Osteoblast (primary cell): ENCODE measurements around the gene APBA2. TPM values are rescaled to one million over a fixed set of nuclear protein-coding genes. Genes with fewer than 3 reads are reported as not detected.

Experiments used
- DNase-seq: peaks from one replicate; pipeline ENCODE4 v3.0.0; 2011; ENCODE audit warnings: low spot score, mixed read lengths; ENCODE audit not compliant: insufficient read length; ENCODE audit errors: missing footprints
- H2AFZ ChIP-seq: 2 replicates; pipeline ENCODE4 v1.6.0; 2011; ENCODE audit warnings: mild to moderate bottlenecking, low read length
- H3K27ac ChIP-seq: 2 replicates; pipeline ENCODE4 v1.5.1; 2011; ENCODE audit warnings: mild to moderate bottlenecking, low read depth, low read length, moderate library complexity
- H3K27me3 ChIP-seq: 2 replicates; pipeline ENCODE4 v1.6.0; 2012; ENCODE audit warnings: mild to moderate bottlenecking, control low read depth, inconsistent platforms, low read length, moderate library complexity; ENCODE audit not compliant: insufficient read depth
- H3K36me3 ChIP-seq: 2 replicates; pipeline ENCODE4 v1.5.1; 2011; ENCODE audit warnings: mild to moderate bottlenecking, low read length, control low read depth, moderate library complexity; ENCODE audit not compliant: insufficient read depth
- H3K4me1 ChIP-seq: 2 replicates; pipeline ENCODE4 v1.5.1; 2011; ENCODE audit warnings: mild to moderate bottlenecking, low read length, control low read depth, moderate library complexity; ENCODE audit not compliant: insufficient read depth
- H3K4me2 ChIP-seq: 2 replicates; pipeline ENCODE4 v1.6.0; 2011; ENCODE audit warnings: mild to moderate bottlenecking, low read length; ENCODE audit not compliant: insufficient read depth
- H3K4me3 ChIP-seq: fragments of 200-600 bp; sonication (generic); 3 replicates; pipeline ENCODE4 v1.5.1; 2012; ENCODE audit warnings: mild to moderate bottlenecking, low read length, inconsistent platforms; ENCODE audit not compliant: insufficient read depth
- H3K79me2 ChIP-seq: 2 replicates; pipeline ENCODE4 v1.6.0; 2012; ENCODE audit warnings: mild to moderate bottlenecking, low read length, control low read depth, inconsistent platforms; ENCODE audit not compliant: insufficient read depth
- H3K9me3 ChIP-seq: 2 replicates; pipeline ENCODE4 v1.5.1; 2011; ENCODE audit warnings: low read depth, low read length, control low read depth
- H4K20me1 ChIP-seq: 2 replicates; pipeline ENCODE4 v1.6.0; 2012; ENCODE audit warnings: mild to moderate bottlenecking, low read length, control low read depth; ENCODE audit not compliant: insufficient read depth
- total RNA-seq: library from RNA; depleted of rRNA; stranded (reverse); fragments of >200 nt; gene quantifications from 2 replicates; pipeline ENCODE4 v1.2.3, GENCODE V29; 2012
- TF ChIP-seq, protein P1 (sequence below): IDR thresholded peaks from 2 replicates; pipeline ENCODE4 v1.5.1; 2011; ENCODE audit warnings: mild to moderate bottlenecking, low read depth, low read length, moderate library complexity; ENCODE audit errors: extremely low read depth

The APBA2 gene
- total RNA-seq, 1 donor: 6.2 TPM

- TF ChIP-seq, protein P1, sequence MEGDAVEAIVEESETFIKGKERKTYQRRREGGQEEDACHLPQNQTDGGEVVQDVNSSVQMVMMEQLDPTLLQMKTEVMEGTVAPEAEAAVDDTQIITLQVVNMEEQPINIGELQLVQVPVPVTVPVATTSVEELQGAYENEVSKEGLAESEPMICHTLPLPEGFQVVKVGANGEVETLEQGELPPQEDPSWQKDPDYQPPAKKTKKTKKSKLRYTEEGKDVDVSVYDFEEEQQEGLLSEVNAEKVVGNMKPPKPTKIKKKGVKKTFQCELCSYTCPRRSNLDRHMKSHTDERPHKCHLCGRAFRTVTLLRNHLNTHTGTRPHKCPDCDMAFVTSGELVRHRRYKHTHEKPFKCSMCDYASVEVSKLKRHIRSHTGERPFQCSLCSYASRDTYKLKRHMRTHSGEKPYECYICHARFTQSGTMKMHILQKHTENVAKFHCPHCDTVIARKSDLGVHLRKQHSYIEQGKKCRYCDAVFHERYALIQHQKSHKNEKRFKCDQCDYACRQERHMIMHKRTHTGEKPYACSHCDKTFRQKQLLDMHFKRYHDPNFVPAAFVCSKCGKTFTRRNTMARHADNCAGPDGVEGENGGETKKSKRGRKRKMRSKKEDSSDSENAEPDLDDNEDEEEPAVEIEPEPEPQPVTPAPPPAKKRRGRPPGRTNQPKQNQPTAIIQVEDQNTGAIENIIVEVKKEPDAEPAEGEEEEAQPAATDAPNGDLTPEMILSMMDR: no peak
- H3K27ac ChIP-seq: no peak overlapping the region
- no peaks in the 10 kb centered on the region for H4K20me1 ChIP-seq
- H3K27me3 ChIP-seq: no peaks in the 10 kb centered on the region
- H3K79me2 ChIP-seq: no peaks in the 10 kb centered on the region
- H3K4me3 ChIP-seq: no peak overlapping the region
- no peak overlapping the region for H2AFZ ChIP-seq
- H3K9me3 ChIP-seq: no peaks in the 10 kb centered on the region
- no peak overlapping the region for H3K4me2 ChIP-seq
- no peaks in the 10 kb centered on the region for H3K4me1 ChIP-seq
- no peak for DNase-seq
- H3K36me3 ChIP-seq: no peaks in the 10 kb centered on the region
Observed at GRCh38 chr15:28945626-28946230, 60.0 kb downstream of the APBA2 start.

GRCh38 chr15:28946803-28947202 lies 61.0 kb downstream of the APBA2 start:
- Histone ChIP-seq H3K27me3 (no peaks in the 10 kb centered on the region), H3K36me3 (no peaks in the 10 kb centered on the region), H3K4me1 (no peaks in the 10 kb centered on the region), H3K9me3 (no peaks in the 10 kb centered on the region), H2AFZ (no peak overlapping the region), H3K4me2 (no peak overlapping the region), H3K27ac (no peak overlapping the region), H3K79me2 (no peaks in the 10 kb centered on the region), H3K4me3 (no peak overlapping the region), H4K20me1 (no peaks in the 10 kb centered on the region)
- TF ChIP-seq, protein P1: no peak
- no peak for DNase-seq

DNA sequence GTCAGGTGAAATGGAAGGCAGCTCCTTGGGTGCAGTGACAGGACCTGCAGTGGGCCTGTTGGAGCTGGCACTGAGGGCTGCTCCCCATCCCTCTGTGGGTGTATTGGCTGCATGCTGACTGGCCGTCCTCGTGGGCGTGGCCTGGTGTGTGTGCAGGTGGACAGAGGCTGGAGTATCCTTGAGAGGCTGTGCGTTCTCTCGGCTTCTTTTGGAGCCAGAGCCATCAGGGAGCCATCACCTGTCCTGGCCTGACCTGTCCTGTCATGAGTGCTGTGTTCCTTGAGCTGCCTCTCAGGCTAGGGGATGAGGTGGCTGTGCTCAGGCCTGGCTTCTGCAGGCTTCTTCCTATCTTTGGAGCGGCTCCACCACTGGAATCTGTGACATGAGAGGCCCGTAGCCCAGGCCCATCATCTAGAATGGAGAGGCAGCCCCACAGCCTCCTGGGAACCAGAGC lies 61.5 kb downstream of the APBA2 start:
- Histone ChIP-seq H2AFZ (no peak overlapping the region), H3K4me1 (no peaks in the 10 kb centered on the region), H3K27ac (no peak overlapping the region), H3K79me2 (no peaks in the 10 kb centered on the region), H3K27me3 (no peaks in the 10 kb centered on the region), H3K4me2 (no peak overlapping the region), H4K20me1 (no peaks in the 10 kb centered on the region), H3K9me3 (no peaks in the 10 kb centered on the region), H3K4me3 (no peak overlapping the region), H3K36me3 (no peaks in the 10 kb centered on the region)
- peak; percentile 32 for DNase-seq
- TF ChIP-seq, protein P1: no peak

DNA sequence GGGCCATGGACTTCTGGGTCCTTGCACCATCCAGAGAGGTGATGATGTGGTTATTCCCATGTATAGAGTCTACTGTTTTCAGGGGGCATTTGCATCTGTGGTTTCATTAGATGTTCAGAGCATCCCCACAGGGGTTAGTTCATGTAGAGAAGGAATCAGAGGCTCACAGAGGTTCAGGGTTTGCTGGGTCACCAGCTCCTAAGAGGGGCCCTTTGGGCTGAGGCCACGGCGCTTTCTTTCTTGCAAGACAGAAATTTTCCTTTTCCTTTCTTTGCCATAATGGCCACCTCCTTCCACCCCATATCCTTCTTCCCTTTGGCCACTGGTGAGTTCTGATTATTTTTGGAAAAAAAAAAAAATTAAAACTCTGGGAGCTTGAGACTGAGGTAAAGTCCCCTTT lies 62.3 kb downstream of the APBA2 start:
- TF ChIP-seq, protein P1: no peak
- Histone ChIP-seq H3K79me2 (no peaks in the 10 kb centered on the region), H3K4me3 (no peak overlapping the region), H3K27ac (no peak overlapping the region), H3K9me3 (no peaks in the 10 kb centered on the region), H3K4me1 (no peaks in the 10 kb centered on the region), H4K20me1 (no peaks in the 10 kb centered on the region), H3K27me3 (no peaks in the 10 kb centered on the region), H2AFZ (no peak overlapping the region), H3K4me2 (no peak overlapping the region), H3K36me3 (no peaks in the 10 kb centered on the region)
- DNase-seq: peak; percentile 26
